HG02981 (cell line): ENCODE measurements around the gene OR52K2.
"Not testable (repeated sequence)": the region's sequence is repeated elsewhere in the genome, so short reads cannot be mapped to it uniquely, and the experiment has no call there.

ENCODE experiments used
- ATAC-seq: cut with Tn5 transposase; IDR thresholded peaks from one replicate; pipeline ENCODE4 v1.9.1; 2021; ENCODE audit warnings: mild to moderate bottlenecking, moderate library complexity; ENCODE audit not compliant: unreplicated experiment

OR52K2 gene

GRCh38 chr11:4479644-4480043, 30.5 kb downstream of the OR52K2 start:
- no peak for ATAC-seq

DNA sequence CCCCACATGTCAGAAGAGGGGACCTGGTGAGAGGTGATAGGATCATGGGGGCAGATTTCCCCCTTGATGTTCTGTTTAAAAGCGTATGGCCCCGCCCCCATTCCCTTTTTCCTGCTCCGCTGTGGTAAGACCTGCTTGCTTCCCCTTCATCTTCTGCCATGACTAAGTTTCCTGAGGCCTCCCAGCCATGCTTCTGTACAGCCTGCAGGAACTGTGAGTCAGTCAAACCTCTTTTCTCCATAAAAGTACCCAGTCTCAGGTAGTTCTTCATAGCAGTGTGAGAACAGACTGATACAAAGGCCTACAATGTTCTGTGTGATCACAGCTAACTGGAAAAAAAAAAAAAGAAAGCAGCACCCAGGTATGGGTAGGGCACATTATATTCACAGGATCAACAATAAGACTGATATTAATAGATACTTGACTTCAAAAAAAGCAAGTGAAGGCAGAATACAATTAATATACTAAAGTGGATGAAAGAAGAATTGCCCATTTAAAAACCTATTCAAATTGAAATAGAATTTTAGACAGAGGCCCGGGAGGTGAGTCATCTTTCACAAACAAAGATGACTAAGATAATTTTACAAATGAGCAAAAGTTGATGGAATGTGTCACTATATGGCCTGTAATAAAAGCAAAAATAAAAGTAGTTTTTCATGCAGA, 31.6 kb downstream of the OR52K2 start:
- ATAC-seq, result no peak

- no peak for ATAC-seq
Measured at GRCh38 chr11:4481240-4481582, 32.1 kb downstream of the OR52K2 start.

- ATAC-seq, result no peak
Measured at GRCh38 chr11:4482445-4482844, 33.4 kb downstream of the OR52K2 start, which contains the start of gene OR52K1. Gene OR52K1, plus strand, starts transcription at chr11:4482646. Its CDS starts 6,255 bp downstream, at chr11:4488901.

DNA sequence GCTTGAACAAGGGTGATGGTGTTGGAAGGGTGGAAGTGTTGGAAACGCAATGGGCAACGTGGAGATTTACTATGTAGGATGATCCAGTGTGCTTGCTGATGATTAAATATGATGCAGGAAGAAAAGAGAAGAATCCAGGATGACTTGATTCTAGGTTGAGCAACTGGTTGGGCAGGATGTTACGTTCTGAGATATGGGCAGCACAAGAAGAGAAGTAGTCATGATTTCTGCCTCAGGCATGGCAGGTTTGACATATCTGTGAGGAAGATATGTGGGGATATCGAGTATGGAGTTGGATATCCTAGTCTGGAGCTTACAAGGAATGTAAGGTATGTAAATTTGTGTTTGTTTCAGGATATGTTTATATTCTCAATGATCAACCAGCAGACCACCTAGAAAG, 35.2 kb downstream of the OR52K2 start:
- ATAC-seq, result no peak

DNA sequence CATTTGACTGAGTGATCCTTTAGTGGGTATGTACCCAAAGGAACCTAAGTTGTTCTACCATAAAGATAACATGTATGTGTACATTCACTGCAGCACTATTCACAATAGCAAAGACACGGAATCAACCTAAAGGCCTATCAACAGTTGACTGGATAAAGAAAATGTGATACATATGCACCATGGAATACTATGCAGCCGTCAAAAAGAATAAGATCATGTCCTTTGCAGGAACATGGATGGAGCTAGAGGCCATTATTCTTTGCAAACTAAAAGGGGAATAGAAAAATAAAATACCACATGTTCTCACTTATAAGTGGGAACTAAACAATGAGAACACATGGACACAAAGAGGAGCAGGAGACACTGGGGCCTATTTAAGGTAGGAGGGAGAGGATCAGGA, 42.3 kb downstream of the OR52K2 start:
- not testable (repeated sequence) for ATAC-seq

- no peak for ATAC-seq
Measured at GRCh38 chr11:4491878-4492606, 42.9 kb downstream of the OR52K2 start.

DNA sequence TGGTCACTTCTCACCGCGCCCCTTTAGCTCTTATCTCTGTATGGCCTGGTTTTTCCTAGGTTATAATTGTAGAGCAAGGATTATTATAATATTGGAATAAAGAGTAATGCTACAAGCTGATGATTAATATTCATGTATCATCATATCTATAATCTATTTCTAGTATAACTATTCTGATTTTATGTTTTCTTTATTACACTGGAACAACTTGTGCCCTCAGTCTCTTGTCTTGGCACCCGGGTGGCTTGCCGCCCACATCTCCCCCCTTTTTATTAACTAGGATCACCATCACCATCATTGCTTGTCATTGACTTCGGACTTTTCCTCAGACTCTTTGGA, 44.4 kb downstream of the OR52K2 start:
- no peak for ATAC-seq

GRCh38 chr11:4495487-4495886, 46.4 kb downstream of the OR52K2 start:
- no peak for ATAC-seq

- ATAC-seq, result no peak
Measured at GRCh38 chr11:4495986-4496385, 46.9 kb downstream of the OR52K2 start.

DNA sequence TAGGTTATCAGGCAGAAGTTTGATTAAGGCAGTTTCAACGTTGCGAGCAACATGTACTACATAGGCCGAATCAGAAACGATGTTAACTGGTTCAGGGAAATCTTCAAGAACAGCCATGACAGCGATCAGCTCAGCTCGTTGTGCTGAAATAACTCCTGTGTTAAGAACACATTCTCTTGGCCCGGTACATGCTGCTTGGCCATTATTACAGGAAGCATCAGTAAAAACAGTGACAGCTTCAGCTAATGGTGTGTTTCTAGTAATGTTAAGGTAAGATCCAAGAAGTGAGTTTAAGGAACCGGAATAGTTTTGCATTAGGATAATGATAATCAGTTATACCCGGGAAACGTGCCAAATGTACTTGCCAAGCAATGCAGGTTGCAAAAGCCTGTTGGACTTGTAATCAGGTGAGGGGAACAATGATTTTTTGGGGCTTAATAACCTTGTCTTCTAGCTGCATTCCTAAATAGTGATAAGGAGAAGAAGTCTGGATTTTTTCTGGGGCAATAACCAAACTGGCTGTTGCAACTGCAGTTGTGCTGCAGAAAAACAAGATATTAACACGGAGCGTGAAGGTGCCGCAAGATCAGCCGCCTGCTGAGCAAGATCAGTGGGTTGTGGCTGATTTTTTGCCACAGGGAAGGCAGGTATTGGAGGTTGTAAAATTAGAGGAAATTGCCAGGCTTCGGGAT, 47.6 kb downstream of the OR52K2 start:
- ATAC-seq, result no peak
